Neuron (in vitro differentiated cells): Measurements from ENCODE around the gene ZNF282.
A peak's percentile ranks its signal among the peaks of the same experiment; 100 is the strongest.

Source experiments
- H2AFZ ChIP-seq: one replicate; pipeline ENCODE4 v1.6.1; 2013; ENCODE audit warnings: low read depth, mild to moderate bottlenecking, inconsistent platforms, low read length, moderate library complexity
- H3K27me3 ChIP-seq: one replicate; pipeline ENCODE4 v1.6.1; 2013; ENCODE audit warnings: low read length; ENCODE audit not compliant: insufficient read depth
- H3K36me3 ChIP-seq: one replicate; pipeline ENCODE4 v1.6.1; 2013; ENCODE audit warnings: low read length; ENCODE audit not compliant: insufficient read depth
- H3K4me1 ChIP-seq: one replicate; pipeline ENCODE4 v1.6.1; 2013; ENCODE audit warnings: low read length; ENCODE audit not compliant: insufficient read depth
- H3K4me3 ChIP-seq: 2 replicates; pipeline ENCODE4 v1.5.1; 2013; ENCODE audit warnings: mild to moderate bottlenecking, low read length, moderate library complexity
- H3K9me3 ChIP-seq: one replicate; pipeline ENCODE4 v1.6.1; 2013; ENCODE audit warnings: low read length

Gene ZNF282

GRCh38 chr7:149195180-149196150, at the start of gene ZNF282:
ZNF282 (plus strand) TSS chr7:149195546; CDS start chr7:149195590, 44 bp downstream.
- peaks cover 24% of the 10 kb centered on the region for H3K36me3 ChIP-seq
- peak within 1 kb of the TSS; percentile 98 for H2AFZ ChIP-seq
- peaks cover 10% of the 10 kb centered on the region for H3K4me1 ChIP-seq
- peak within 1 kb of the TSS; percentile 61 for H3K4me3 ChIP-seq
- no peaks in the 10 kb centered on the region for H3K9me3 ChIP-seq
- H3K27me3 ChIP-seq: no peaks in the 10 kb centered on the region

GRCh38 chr7:149147072-149147751, 48.1 kb upstream of the ZNF282 start, which contains the start of gene ZNF398:
ZNF398 (plus strand) TSS chr7:149147453; CDS start chr7:149147743, 290 bp downstream.
- H3K4me3 ChIP-seq: peak within 1 kb of the TSS; percentile 82
- no peaks in the 10 kb centered on the region for H3K36me3 ChIP-seq
- peak within 1 kb of the TSS; percentile 86 for H2AFZ ChIP-seq
- no peaks in the 10 kb centered on the region for H3K27me3 ChIP-seq
- H3K4me1 ChIP-seq: peaks cover 4% of the 10 kb centered on the region
- H3K9me3 ChIP-seq: no peaks in the 10 kb centered on the region

GRCh38 chr7:149147752-149148653, 47.3 kb upstream of the ZNF282 start:
- Histone ChIP-seq H3K4me3 (peak overlapping the region; percentile 82), H3K4me1 (peaks cover 4% of the 10 kb centered on the region), H2AFZ (peak overlapping the region; percentile 86), H3K9me3 (no peaks in the 10 kb centered on the region), H3K27me3 (no peaks in the 10 kb centered on the region), H3K36me3 (no peaks in the 10 kb centered on the region)

- Histone ChIP-seq H3K4me3 (no peak overlapping the region), H3K9me3 (no peaks in the 10 kb centered on the region), H3K27me3 (no peaks in the 10 kb centered on the region), H2AFZ (no peak overlapping the region), H3K36me3 (peaks cover 20% of the 10 kb centered on the region), H3K4me1 (peaks cover 4% of the 10 kb centered on the region)
Observed at GRCh38 chr7:149150981-149151380, 44.4 kb upstream of the ZNF282 start.

- peaks cover 3% of the 10 kb centered on the region for H3K9me3 ChIP-seq
- peaks cover 32% of the 10 kb centered on the region for H3K36me3 ChIP-seq
- H3K27me3 ChIP-seq: no peaks in the 10 kb centered on the region
- H2AFZ ChIP-seq: no peak overlapping the region
- H3K4me3 ChIP-seq: no peak overlapping the region
- H3K4me1 ChIP-seq: no peaks in the 10 kb centered on the region
Observed at GRCh38 chr7:149153346-149153745, 42.0 kb upstream of the ZNF282 start.

GRCh38 chr7:149154056-149154455, 41.3 kb upstream of the ZNF282 start:
- H3K4me3 ChIP-seq: no peak overlapping the region

GRCh38 chr7:149156898-149157297, 38.4 kb upstream of the ZNF282 start:
- Histone ChIP-seq H3K4me1 (no peaks in the 10 kb centered on the region), H3K27me3 (no peaks in the 10 kb centered on the region), H3K9me3 (peaks cover 3% of the 10 kb centered on the region), H3K36me3 (peaks cover 46% of the 10 kb centered on the region), H3K4me3 (no peak overlapping the region), H2AFZ (no peak overlapping the region)

More at GRCh38 chr7:149154056-149154455, 41.3 kb upstream of the ZNF282 start:
- peaks cover 35% of the 10 kb centered on the region for H3K36me3 ChIP-seq
- H3K9me3 ChIP-seq: peaks cover 3% of the 10 kb centered on the region
- no peaks in the 10 kb centered on the region for H3K4me1 ChIP-seq
- no peaks in the 10 kb centered on the region for H3K27me3 ChIP-seq
- no peak overlapping the region for H2AFZ ChIP-seq

GRCh38 chr7:149161241-149161848, 34.0 kb upstream of the ZNF282 start:
- peaks cover 3% of the 10 kb centered on the region for H3K9me3 ChIP-seq
- no peaks in the 10 kb centered on the region for H3K27me3 ChIP-seq
- no peak overlapping the region for H2AFZ ChIP-seq
- H3K4me1 ChIP-seq: no peaks in the 10 kb centered on the region
- no peak overlapping the region for H3K4me3 ChIP-seq
- peaks cover 41% of the 10 kb centered on the region for H3K36me3 ChIP-seq

- Histone ChIP-seq H3K27me3 (no peaks in the 10 kb centered on the region), H2AFZ (no peak overlapping the region), H3K4me3 (no peak overlapping the region), H3K4me1 (no peaks in the 10 kb centered on the region), H3K36me3 (peaks cover 53% of the 10 kb centered on the region), H3K9me3 (no peaks in the 10 kb centered on the region)
Observed at GRCh38 chr7:149166142-149166541, 29.2 kb upstream of the ZNF282 start.

GRCh38 chr7:149166630-149167352, 28.6 kb upstream of the ZNF282 start:
- H3K36me3 ChIP-seq: peaks cover 51% of the 10 kb centered on the region
- H3K27me3 ChIP-seq: no peaks in the 10 kb centered on the region
- no peaks in the 10 kb centered on the region for H3K4me1 ChIP-seq
- no peak overlapping the region for H3K4me3 ChIP-seq
- no peak overlapping the region for H2AFZ ChIP-seq
- H3K9me3 ChIP-seq: no peaks in the 10 kb centered on the region

GRCh38 chr7:149171892-149172533, 23.3 kb upstream of the ZNF282 start:
- H3K27me3 ChIP-seq: no peaks in the 10 kb centered on the region
- H3K9me3 ChIP-seq: no peaks in the 10 kb centered on the region
- no peak overlapping the region for H3K4me3 ChIP-seq
- peaks cover 43% of the 10 kb centered on the region for H3K36me3 ChIP-seq
- no peak overlapping the region for H2AFZ ChIP-seq
- H3K4me1 ChIP-seq: no peaks in the 10 kb centered on the region
